HCT116 (cell line): ENCODE results near the gene ANKRD13B. TPM values are rescaled to one million over a fixed set of nuclear protein-coding genes. Genes with fewer than 3 reads are reported as not detected.

Experiments
- ATAC-seq: fragments of 200-7000 bp; cut with Tn5 transposase; 2 replicates; pipeline ENCODE4 v1.9.1; 2020; ENCODE audit warnings: mild to moderate bottlenecking, moderate library complexity
- BruUV-seq: library from RNA; stranded (reverse); fragments of 400-500 nt; replicated peaks from 2 replicates; lab custom pipeline; 2021; lab: Mats Ljungman, UMichigan
- CTCF ChIA-PET: fragments of 300-600 bp; sonication (Branson Sonifier 250); formaldehyde crosslinking; loops from one replicate; lab custom pipeline; 2021; ENCODE audit warnings: antibody characterized with exemption; lab: Charles Lee
- POLR2A ChIA-PET: fragments of 300-600, 350-600 bp; sonication (Branson Sonifier 250); formaldehyde crosslinking; loops from one replicate; lab custom pipeline; 2021; ENCODE audit warnings: antibody characterized with exemption; lab: Charles Lee
- RAD21 ChIA-PET, 2 experiments: fragments of 300-600 bp; sonication (Branson Sonifier 250); formaldehyde crosslinking; loops; one replicate each; lab custom pipeline; 2023; ENCODE audit warnings: low total read pairs in 2 of 2; ENCODE audit not compliant: uncharacterized antibody in 2 of 2, unreplicated experiment in 2 of 2, low non-redundant PET in 1 of 2; lab: Charles Lee
- DNase-seq: peaks from one replicate; pipeline ENCODE4 v3.0.0-alpha.2; 2010; ENCODE audit warnings: low read depth, low spot score
- H2AFZ ChIP-seq: fragments of 200-600 bp; shearing (Covaris generic), sonication (generic); 2 replicates; pipeline ENCODE4 v1.6.1; 2017; ENCODE audit warnings: low read depth, mixed run types, mixed read lengths, antibody characterized with exemption, low read length; ENCODE audit not compliant: poor library complexity, severe bottlenecking
- H3K27ac ChIP-seq: 2 replicates; pipeline ENCODE4 v1.5.1; 2012; ENCODE audit warnings: low read depth, low read length
- H3K27me3 ChIP-seq: fragments of 200-600 bp; sonication (generic); 2 replicates; pipeline ENCODE4 v1.6.1; 2016; ENCODE audit warnings: mixed run types, low read length, mixed read lengths; ENCODE audit not compliant: insufficient read depth
- H3K36me3 ChIP-seq, 2 experiments: fragments of 200-500 bp in 1 of 2; fragments of 200-600 bp in 1 of 2; sonication (Bioruptor generic) in 1 of 2; sonication (generic) in 1 of 2; 2 replicates each; pipeline versions ENCODE4 v1.5.1 to v1.6.1; 2014 to 2016; ENCODE audit warnings: low read length in 2 of 2, inconsistent platforms in 1 of 2, mixed read lengths in 1 of 2, mixed run types in 1 of 2; ENCODE audit not compliant: insufficient read depth in 2 of 2, control insufficient read depth in 1 of 2
- H3K4me1 ChIP-seq, 2 experiments: fragments of 200-600 bp in 1 of 2; sonication (generic) in 1 of 2; 2 replicates each; pipeline versions ENCODE4 v1.5.1 to v1.6.1; 2012 to 2017; ENCODE audit warnings: low read length in 2 of 2, inconsistent platforms in 1 of 2, mild to moderate bottlenecking in 1 of 2, mixed read lengths in 1 of 2, mixed run types in 1 of 2, moderate library complexity in 1 of 2; ENCODE audit not compliant: insufficient read depth in 2 of 2, control insufficient read depth in 1 of 2
- H3K4me2 ChIP-seq: fragments of 200-600 bp; sonication (generic); 2 replicates; pipeline ENCODE4 v1.6.1; 2017; ENCODE audit warnings: mixed run types, low read length, mixed read lengths
- H3K4me3 ChIP-seq, 2 experiments: fragments of 200-600 bp in 1 of 2; sonication (generic) in 1 of 2; replicated peaks in 1 of 2; 2 replicates each; pipeline ENCODE4 v1.5.1; 2011 to 2016; ENCODE audit warnings: low read length in 2 of 2, control low read depth in 1 of 2, low read depth in 1 of 2, mild to moderate bottlenecking in 1 of 2, mixed read lengths in 1 of 2, mixed run types in 1 of 2
- H3K79me2 ChIP-seq: fragments of 200-600 bp; sonication (generic); 2 replicates; pipeline ENCODE4 v1.6.1; 2017; ENCODE audit warnings: mild to moderate bottlenecking, mixed run types, low read length, moderate library complexity, mixed read lengths; ENCODE audit not compliant: insufficient read depth
- H3K9ac ChIP-seq: fragments of 200-600 bp; sonication (generic); 2 replicates; pipeline ENCODE4 v1.6.1; 2016; ENCODE audit warnings: low read length, mixed read lengths
- H3K9me2 ChIP-seq: fragments of 200-600 bp; sonication (generic), shearing (Covaris generic); 2 replicates; pipeline ENCODE4 v1.6.1; 2017; ENCODE audit warnings: mixed run types, mild to moderate bottlenecking, moderate library complexity; ENCODE audit not compliant: insufficient read depth
- H3K9me3 ChIP-seq, 2 experiments: fragments of 200-500 bp in 1 of 2; fragments of 200-600 bp in 1 of 2; sonication (Bioruptor generic) in 1 of 2; sonication (generic) in 1 of 2; 2 replicates each; pipeline ENCODE4 v1.6.1; 2014 to 2017; ENCODE audit warnings: low read length in 2 of 2, mixed read lengths in 2 of 2, inconsistent platforms in 1 of 2, low read depth in 1 of 2, mild to moderate bottlenecking in 1 of 2, mixed run types in 1 of 2, moderate library complexity in 1 of 2; ENCODE audit not compliant: control insufficient read depth in 1 of 2, insufficient read depth in 1 of 2
- H4K20me1 ChIP-seq: fragments of 200-600 bp; sonication (generic), shearing (Covaris generic); 2 replicates; pipeline ENCODE4 v1.6.1; 2017; ENCODE audit warnings: mixed run types, mild to moderate bottlenecking, moderate library complexity; ENCODE audit not compliant: insufficient read depth
- CBX3 ChIP-seq: IDR thresholded peaks from 2 replicates; pipeline ENCODE4 v1.6.1; 2012; ENCODE audit warnings: low read depth
- CEBPB ChIP-seq: IDR thresholded peaks from 2 replicates; pipeline ENCODE4 v1.6.1; 2012; ENCODE audit warnings: low read depth
- EGR1 ChIP-seq: IDR thresholded peaks from 2 replicates; pipeline ENCODE4 v1.6.1; 2012; ENCODE audit warnings: low read depth
- ELF1 ChIP-seq: IDR thresholded peaks from 2 replicates; pipeline ENCODE4 v1.6.1; 2012; ENCODE audit warnings: low read depth, borderline replicate concordance
- EZH2 ChIP-seq: fragments of 200-600 bp; sonication (generic); IDR thresholded peaks from 2 replicates; pipeline ENCODE4 v1.6.1; 2017; ENCODE audit warnings: antibody characterized with exemption, mixed run types
- EZH2phosphoT487 ChIP-seq: fragments of 200-600 bp; IDR thresholded peaks from 2 replicates; pipeline ENCODE4 v1.6.1; 2018; ENCODE audit warnings: antibody characterized with exemption, borderline replicate concordance
- FOSL1 ChIP-seq: IDR thresholded peaks from 2 replicates; pipeline ENCODE4 v1.6.1; 2012; ENCODE audit warnings: low read depth
- JUND ChIP-seq: IDR thresholded peaks from 2 replicates; pipeline ENCODE4 v1.6.1; 2012
- MAX ChIP-seq: IDR thresholded peaks from 2 replicates; pipeline ENCODE4 v1.6.1; 2012
- POLR2A ChIP-seq: IDR thresholded peaks from 2 replicates; pipeline ENCODE4 v1.7.0; 2011; ENCODE audit warnings: borderline replicate concordance; ENCODE audit not compliant: insufficient read depth, insufficient read length; ENCODE audit errors: extremely low read depth
- POLR2AphosphoS5 ChIP-seq: IDR thresholded peaks from 2 replicates; pipeline ENCODE4 v1.6.1; 2011; ENCODE audit warnings: mild to moderate bottlenecking, low read depth, low read length, moderate library complexity
- RAD21 ChIP-seq: IDR thresholded peaks from 2 replicates; pipeline ENCODE4 v1.6.1; 2012; ENCODE audit warnings: low read depth, mild to moderate bottlenecking
- REST ChIP-seq: IDR thresholded peaks from 2 replicates; pipeline ENCODE4 v1.6.1; 2012; ENCODE audit warnings: low read depth
- SP1 ChIP-seq: IDR thresholded peaks from 2 replicates; pipeline ENCODE4 v1.6.1; 2012; ENCODE audit warnings: low read depth
- SRF ChIP-seq: IDR thresholded peaks from 2 replicates; pipeline ENCODE4 v1.6.1; 2012; ENCODE audit warnings: low read depth
- TCF7L2 ChIP-seq: IDR thresholded peaks from 2 replicates; pipeline ENCODE4 v1.7.0; 2011; ENCODE audit warnings: borderline replicate concordance, inconsistent platforms; ENCODE audit not compliant: insufficient read depth, insufficient read length; ENCODE audit errors: extremely low read depth
- YY1 ChIP-seq: IDR thresholded peaks from 2 replicates; pipeline ENCODE4 v1.6.1; 2011; ENCODE audit warnings: low read length, low read depth, moderate library complexity, mild to moderate bottlenecking; ENCODE audit not compliant: insufficient replicate concordance; ENCODE audit errors: extremely low read depth
- ZBTB33 ChIP-seq: IDR thresholded peaks from 2 replicates; pipeline ENCODE4 v1.6.1; 2011; ENCODE audit warnings: mild to moderate bottlenecking, low read length, moderate library complexity; ENCODE audit not compliant: insufficient replicate concordance; ENCODE audit errors: extremely low read depth
- ZFX ChIP-seq: fragments of 450-650 bp; IDR thresholded peaks from 2 replicates; pipeline ENCODE4 v1.6.1; 2017
- ZNF274 ChIP-seq: fragments of 200-500 bp; sonication (Bioruptor generic); IDR thresholded peaks from 2 replicates; pipeline ENCODE4 v1.6.1; 2014; ENCODE audit warnings: mild to moderate bottlenecking, low read depth, low read length, inconsistent platforms
- intact Hi-C: fragments of 100-400 bp; cut with micrococcal nuclease; formaldehyde crosslinking; loops from 2 replicates; pipeline ENCODE4 v1.10.0; 2022
- total RNA-seq: library from RNA; stranded (reverse); gene quantifications from one replicate; pipeline ENCODE4 v1.2.1, GENCODE V29; 2021; ENCODE audit not compliant: unreplicated experiment

Gene ANKRD13B
- total RNA-seq, 1 experiment from 2014 or later: 27.4 TPM

GRCh38 chr17:29577001-29577370 lies 15.9 kb upstream of the ANKRD13B start:
- BruUV-seq: no TSS peak
- no peak overlapping the region for H3K4me3 ChIP-seq
- TF ChIP-seq ZFX: no peak
- TF ChIP-seq SP1: no peak
- no peak for TF ChIP-seq TCF7L2
- no peak for TF ChIP-seq REST
- no peak for TF ChIP-seq POLR2AphosphoS5
- no peak for TF ChIP-seq EGR1
- TF ChIP-seq EZH2phosphoT487: no peak
- TF ChIP-seq JUND: no peak
- TF ChIP-seq ZNF274: no peak
- no peak for TF ChIP-seq CBX3
- no peak for TF ChIP-seq ELF1
- no peak for TF ChIP-seq RAD21
- TF ChIP-seq ZBTB33: no peak
- TF ChIP-seq SRF: no peak
- TF ChIP-seq YY1: no peak
- no peak for TF ChIP-seq FOSL1
- no peak for TF ChIP-seq EZH2
- no peak for TF ChIP-seq MAX
- no peak for TF ChIP-seq POLR2A
- TF ChIP-seq CEBPB: no peak
- TF ChIP-seq, all 23 proteins: peak for 0
- intact Hi-C loops: no loop called here
- CTCF ChIA-PET: interaction anchor here (2.1 to 6.0 kb wide), 2 partner anchors 11 to 15 kb away, joined by 4 to 38 read pairs; partner anchors contain the start of genes ABHD15 and ANKRD13B
- Histone ChIP-seq H3K9me2 (no peaks in the 10 kb centered on the region), H3K79me2 (no peaks in the 10 kb centered on the region), H3K9ac (no peak overlapping the region), H3K4me2 (no peak overlapping the region), H3K36me3 (peaks cover 9 to 10% of the 10 kb centered on the region in 2 experiments; a peak in 2 of 4 replicates), H4K20me1 (no peaks in the 10 kb centered on the region), H3K27me3 (no peaks in the 10 kb centered on the region), H2AFZ (no peak overlapping the region), H3K27ac (no peak overlapping the region), H3K9me3 (no peaks in the 10 kb centered on the region), H3K4me1 (peaks cover 0 to 14% of the 10 kb centered on the region in 2 experiments; a peak in 2 of 4 replicates)
- DNase-seq: no peak
- POLR2A ChIA-PET: no interaction called here
- RAD21 ChIA-PET: no interaction called here
- no peak for ATAC-seq
